ENCODE measurements around the gene NXN.

Gene NXN

GRCh38 chr17:825216-825615, 154.4 kb downstream of the NXN start:
- Histone ChIP-seq H3K27me3 (ENCODE audit: control insufficient read depth, insufficient read depth, low read length) (no peaks in the 10 kb centered on the region), H3K4me1 (ENCODE audit: control insufficient read depth, insufficient read depth, low read length) (no peaks in the 10 kb centered on the region), H3K36me3 (ENCODE audit: control insufficient read depth, insufficient read depth, low read length) (peaks cover 44% of the 10 kb centered on the region), H3K4me3 (ENCODE audit: low read depth, low read length) (no peak overlapping the region), H3K9me3 (ENCODE audit: control insufficient read depth, insufficient read depth, low read depth, low read length) (0 out of 2 replicates have a peak, but pooled peaks cover 3% of the 10 kb centered on the region), H3K27ac (ENCODE audit: low read depth, low read length) (no peak overlapping the region), H3K9ac (ENCODE audit: low read length) (no peak overlapping the region)

GRCh38 chr17:824378-824777, 155.2 kb downstream of the NXN start:
- Histone ChIP-seq H3K9ac (ENCODE audit: low read length) (no peak overlapping the region), H3K27ac (ENCODE audit: low read depth, low read length) (no peak overlapping the region), H3K4me1 (ENCODE audit: control insufficient read depth, insufficient read depth, low read length) (no peaks in the 10 kb centered on the region), H3K27me3 (ENCODE audit: control insufficient read depth, insufficient read depth, low read length) (no peaks in the 10 kb centered on the region), H3K36me3 (ENCODE audit: control insufficient read depth, insufficient read depth, low read length) (peaks cover 52% of the 10 kb centered on the region), H3K9me3 (ENCODE audit: control insufficient read depth, insufficient read depth, low read depth, low read length) (no peaks in the 10 kb centered on the region), H3K4me3 (ENCODE audit: low read depth, low read length) (no peak overlapping the region)

GRCh38 chr17:823501-823902, 156.1 kb downstream of the NXN start:
- H3K4me3 ChIP-seq (ENCODE audit: low read depth, low read length), result no peak overlapping the region
- H3K36me3 ChIP-seq (ENCODE audit: control insufficient read depth, insufficient read depth, low read length), result peaks cover 57% of the 10 kb centered on the region
- no peaks in the 10 kb centered on the region for H3K9me3 ChIP-seq (ENCODE audit: control insufficient read depth, insufficient read depth, low read depth, low read length)
- H3K9ac ChIP-seq (ENCODE audit: low read length), result no peak overlapping the region
- H3K27me3 ChIP-seq (ENCODE audit: control insufficient read depth, insufficient read depth, low read length), result no peaks in the 10 kb centered on the region
- H3K27ac ChIP-seq (ENCODE audit: low read depth, low read length), result no peak overlapping the region
- no peaks in the 10 kb centered on the region for H3K4me1 ChIP-seq (ENCODE audit: control insufficient read depth, insufficient read depth, low read length)

GRCh38 chr17:819251-819650, 160.3 kb downstream of the NXN start:
- no peak overlapping the region for H3K4me3 ChIP-seq (ENCODE audit: low read depth, low read length)
- no peaks in the 10 kb centered on the region for H3K9me3 ChIP-seq (ENCODE audit: control insufficient read depth, insufficient read depth, low read depth, low read length)
- no peaks in the 10 kb centered on the region for H3K27me3 ChIP-seq (ENCODE audit: control insufficient read depth, insufficient read depth, low read length)
- H3K36me3 ChIP-seq (ENCODE audit: control insufficient read depth, insufficient read depth, low read length), result peaks cover 72% of the 10 kb centered on the region
- no peak overlapping the region for H3K9ac ChIP-seq (ENCODE audit: low read length)
- H3K4me1 ChIP-seq (ENCODE audit: control insufficient read depth, insufficient read depth, low read length), result no peaks in the 10 kb centered on the region
- H3K27ac ChIP-seq (ENCODE audit: low read depth, low read length), result no peak overlapping the region

DNA sequence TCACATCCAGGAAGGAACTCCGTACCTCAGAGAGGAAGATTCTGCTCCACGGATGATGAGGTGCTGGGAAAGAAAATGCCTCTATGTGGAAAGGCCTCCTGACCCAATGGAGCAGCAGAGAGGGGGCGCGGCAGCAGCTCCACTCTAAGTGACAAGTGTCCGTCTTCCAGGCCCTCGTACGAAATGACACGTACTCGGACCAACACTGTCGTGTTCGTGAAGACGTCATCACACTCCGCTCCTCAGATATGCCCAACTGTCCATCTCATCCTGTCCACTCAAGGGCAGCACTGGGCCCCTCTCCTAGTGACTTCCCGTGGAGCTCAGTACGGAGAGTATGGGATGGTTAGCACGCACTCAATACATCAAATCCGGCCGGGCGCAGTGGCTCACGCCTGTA, 165.2 kb downstream of the NXN start:
- no peak overlapping the region for H3K4me3 ChIP-seq (ENCODE audit: low read depth, low read length)
- no peaks in the 10 kb centered on the region for H3K9me3 ChIP-seq (ENCODE audit: control insufficient read depth, insufficient read depth, low read depth, low read length)
- H3K4me1 ChIP-seq (ENCODE audit: control insufficient read depth, insufficient read depth, low read length), result no peaks in the 10 kb centered on the region
- H3K27ac ChIP-seq (ENCODE audit: low read depth, low read length), result no peak overlapping the region
- H3K36me3 ChIP-seq (ENCODE audit: control insufficient read depth, insufficient read depth, low read length), result peaks cover 66% of the 10 kb centered on the region
- H3K27me3 ChIP-seq (ENCODE audit: control insufficient read depth, insufficient read depth, low read length), result no peaks in the 10 kb centered on the region
- H3K9ac ChIP-seq (ENCODE audit: low read length), result no peak overlapping the region

DNA sequence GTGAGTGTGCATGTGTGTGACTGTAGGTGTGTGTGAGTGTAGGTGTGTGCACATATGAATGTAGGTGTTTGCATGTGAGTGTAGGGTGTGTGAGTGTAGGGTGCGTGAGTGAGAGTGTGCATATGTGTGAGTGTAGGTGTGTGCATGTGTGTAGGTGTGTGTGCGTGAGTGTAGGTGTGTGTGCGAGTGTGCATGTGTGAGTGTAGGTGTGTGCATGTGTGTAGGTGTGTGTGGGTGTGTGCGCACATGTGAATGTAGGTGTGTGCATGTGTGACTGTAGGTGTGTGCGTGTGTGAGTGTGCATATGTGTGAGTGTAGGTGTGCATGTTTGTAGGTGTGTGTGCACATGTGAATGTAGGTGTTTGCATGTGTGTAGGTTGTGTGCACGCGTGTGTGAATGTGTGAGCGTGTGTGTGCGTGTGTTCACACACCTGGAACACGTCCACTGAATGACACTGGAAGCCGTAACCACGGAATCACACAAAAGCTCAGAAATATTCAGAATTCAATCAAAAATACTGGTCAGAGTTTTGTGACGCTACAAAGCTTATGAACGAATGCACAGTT, 166.9 kb downstream of the NXN start:
- Histone ChIP-seq H3K36me3 (ENCODE audit: control insufficient read depth, insufficient read depth, low read length) (peaks cover 62% of the 10 kb centered on the region), H3K9me3 (ENCODE audit: control insufficient read depth, insufficient read depth, low read depth, low read length) (no peaks in the 10 kb centered on the region), H3K4me3 (ENCODE audit: low read depth, low read length) (no peak overlapping the region), H3K9ac (ENCODE audit: low read length) (no peak overlapping the region), H3K27me3 (ENCODE audit: control insufficient read depth, insufficient read depth, low read length) (no peaks in the 10 kb centered on the region), H3K4me1 (ENCODE audit: control insufficient read depth, insufficient read depth, low read length) (no peaks in the 10 kb centered on the region), H3K27ac (ENCODE audit: low read depth, low read length) (no peak overlapping the region)

GRCh38 chr17:811051-811784, 168.4 kb downstream of the NXN start:
- H3K9ac ChIP-seq (ENCODE audit: low read length), result no peak overlapping the region
- no peak overlapping the region for H3K27ac ChIP-seq (ENCODE audit: low read depth, low read length)
- H3K4me1 ChIP-seq (ENCODE audit: control insufficient read depth, insufficient read depth, low read length), result no peaks in the 10 kb centered on the region
- no peaks in the 10 kb centered on the region for H3K27me3 ChIP-seq (ENCODE audit: control insufficient read depth, insufficient read depth, low read length)
- no peaks in the 10 kb centered on the region for H3K9me3 ChIP-seq (ENCODE audit: control insufficient read depth, insufficient read depth, low read depth, low read length)
- peaks cover 54% of the 10 kb centered on the region for H3K36me3 ChIP-seq (ENCODE audit: control insufficient read depth, insufficient read depth, low read length)
- H3K4me3 ChIP-seq (ENCODE audit: low read depth, low read length), result no peak overlapping the region

DNA sequence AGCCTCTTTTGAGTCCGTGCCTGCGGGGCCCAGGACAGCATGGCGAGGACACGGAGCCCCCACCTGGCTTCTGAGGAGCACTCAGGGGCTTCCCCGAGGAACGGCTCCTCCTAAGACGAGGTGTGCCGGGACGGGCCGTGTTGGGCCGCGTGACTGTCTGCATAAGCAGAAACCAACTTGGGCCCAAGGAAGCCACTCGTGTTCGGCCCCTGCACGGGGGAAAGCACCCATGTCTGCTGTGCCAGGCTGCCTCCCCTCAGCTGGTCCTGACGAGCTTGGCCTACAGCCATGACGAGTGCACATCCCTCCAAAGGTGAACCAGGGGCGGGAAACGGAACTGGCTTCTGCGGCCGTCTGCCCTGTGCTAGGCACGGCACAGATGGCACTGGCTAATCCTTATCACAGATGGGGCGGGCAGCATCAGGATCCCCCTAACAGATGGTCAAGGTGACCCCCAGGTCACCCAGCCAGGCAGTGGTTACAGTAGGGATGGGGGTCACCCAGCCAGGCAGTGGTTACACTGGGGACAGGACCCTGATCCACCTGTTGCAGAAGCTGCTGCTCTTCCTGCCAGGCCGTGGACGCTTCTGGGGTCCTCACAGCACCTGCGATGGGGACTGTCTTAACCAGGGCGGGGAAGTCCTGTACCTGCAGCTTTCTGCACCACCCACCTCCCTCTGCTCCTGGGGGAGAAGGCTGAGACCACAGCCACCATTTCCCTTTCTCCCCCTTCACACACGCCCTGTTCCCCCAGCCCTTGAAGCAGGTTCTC, 171.9 kb downstream of the NXN start:
- Histone ChIP-seq H3K9me3 (ENCODE audit: control insufficient read depth, insufficient read depth, low read depth, low read length) (no peaks in the 10 kb centered on the region), H3K36me3 (ENCODE audit: control insufficient read depth, insufficient read depth, low read length) (peaks cover 43% of the 10 kb centered on the region), H3K4me3 (ENCODE audit: low read depth, low read length) (no peak overlapping the region), H3K9ac (ENCODE audit: low read length) (no peak overlapping the region), H3K27me3 (ENCODE audit: control insufficient read depth, insufficient read depth, low read length) (no peaks in the 10 kb centered on the region), H3K27ac (ENCODE audit: low read depth, low read length) (no peak overlapping the region), H3K4me1 (ENCODE audit: control insufficient read depth, insufficient read depth, low read length) (peaks cover 12% of the 10 kb centered on the region; the same call in 1 of the 2 replicates)

DNA sequence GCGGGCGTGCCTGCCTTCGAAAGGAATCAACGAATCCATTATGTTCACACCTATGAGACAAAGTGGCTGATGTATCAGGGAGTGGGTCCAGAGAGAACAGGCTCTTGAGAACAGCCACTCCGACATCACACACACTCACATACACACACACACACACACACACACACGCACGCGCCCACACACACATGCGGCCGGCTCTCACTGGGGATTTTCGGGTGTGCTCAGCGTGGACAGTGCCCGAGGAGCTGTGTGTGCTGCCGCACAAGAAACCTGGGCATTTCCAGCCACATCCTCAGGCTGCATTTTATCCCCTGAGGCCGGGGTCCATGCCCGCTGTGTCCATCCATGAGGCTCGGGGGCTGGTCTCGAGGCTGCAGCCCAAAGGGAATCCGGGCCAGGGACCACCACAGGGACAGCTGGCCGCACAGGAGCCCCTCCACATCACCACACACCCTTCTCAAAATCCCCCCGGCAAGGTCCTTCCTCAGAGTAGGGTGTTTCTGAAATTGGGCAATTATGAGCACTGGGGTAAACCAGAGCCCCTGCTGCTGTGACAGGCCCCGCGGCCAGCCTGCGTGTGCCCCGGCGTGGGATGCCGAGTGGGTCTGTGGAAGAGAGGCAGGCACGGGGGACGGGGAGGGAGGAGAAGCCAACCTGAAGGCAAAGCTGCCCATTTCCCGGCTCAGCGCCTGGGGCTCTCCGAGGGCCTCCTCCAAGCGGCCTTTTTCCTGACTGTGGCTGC, 172.6 kb downstream of the NXN start:
- Histone ChIP-seq H3K4me3 (ENCODE audit: low read depth, low read length) (no peak overlapping the region), H3K4me1 (ENCODE audit: control insufficient read depth, insufficient read depth, low read length) (peaks cover 12% of the 10 kb centered on the region; the same call in 1 of the 2 replicates), H3K27ac (ENCODE audit: low read depth, low read length) (no peak overlapping the region), H3K27me3 (ENCODE audit: control insufficient read depth, insufficient read depth, low read length) (no peaks in the 10 kb centered on the region), H3K36me3 (ENCODE audit: control insufficient read depth, insufficient read depth, low read length) (peaks cover 46% of the 10 kb centered on the region), H3K9me3 (ENCODE audit: control insufficient read depth, insufficient read depth, low read depth, low read length) (no peaks in the 10 kb centered on the region), H3K9ac (ENCODE audit: low read length) (no peak overlapping the region)

GRCh38 chr17:806346-806745, 173.2 kb downstream of the NXN start:
- Histone ChIP-seq H3K9me3 (ENCODE audit: control insufficient read depth, insufficient read depth, low read depth, low read length) (no peaks in the 10 kb centered on the region), H3K27ac (ENCODE audit: low read depth, low read length) (no peak overlapping the region), H3K4me3 (ENCODE audit: low read depth, low read length) (no peak overlapping the region), H3K27me3 (ENCODE audit: control insufficient read depth, insufficient read depth, low read length) (no peaks in the 10 kb centered on the region), H3K36me3 (ENCODE audit: control insufficient read depth, insufficient read depth, low read length) (peaks cover 50% of the 10 kb centered on the region), H3K4me1 (ENCODE audit: control insufficient read depth, insufficient read depth, low read length) (peaks cover 12% of the 10 kb centered on the region; the same call in 1 of the 2 replicates), H3K9ac (ENCODE audit: low read length) (no peak overlapping the region)

Data from HUES6 (cell line).